ENCODE data around the gene NINL.
A peak's percentile ranks its signal among the peaks of the same experiment; 100 is the strongest.
"Not testable (repeated sequence)": the region's sequence is repeated elsewhere in the genome, so short reads cannot be mapped to it uniquely, and the experiment has no call there.

Gene NINL

DNA sequence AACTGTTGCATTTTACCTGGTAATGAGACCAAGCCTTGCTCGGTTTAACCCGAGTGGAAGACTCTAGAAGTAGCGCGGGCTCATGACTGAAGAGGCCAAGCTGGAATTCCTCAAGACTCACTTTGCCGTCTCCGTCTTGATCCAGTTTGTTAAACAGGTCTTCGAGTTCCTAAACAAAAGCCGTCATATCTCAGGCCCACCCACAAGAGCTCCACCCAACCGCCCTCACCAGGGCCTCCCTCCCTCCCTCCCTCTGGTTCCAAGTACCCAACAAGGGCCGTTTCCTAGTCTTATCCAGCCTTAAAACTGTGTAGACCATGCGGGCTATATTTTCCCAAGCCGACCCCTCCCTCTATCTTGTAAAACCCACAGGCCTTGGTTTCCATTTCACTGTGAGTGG is 81.4 kb downstream of the NINL start:
- Histone ChIP-seq H3K27me3 (ENCODE audit: control insufficient read depth in 3 of 3, insufficient read depth in 3 of 3, low read depth in 1 of 3, low read length in 3 of 3) (no peaks in the 10 kb centered on the region), H4K91ac (ENCODE audit: low read depth, low read length, poor library complexity) (no peak overlapping the region), H3K79me1 (ENCODE audit: low read depth, low read length) (no peaks in the 10 kb centered on the region), H2BK120ac (ENCODE audit: low read depth, low read length) (no peak overlapping the region), H3K14ac (ENCODE audit: low read length) (no peak overlapping the region), H2BK12ac (ENCODE audit: low read length) (no peak overlapping the region), H2BK5ac (ENCODE audit: low read length) (no peak overlapping the region), H4K8ac (ENCODE audit: low read depth, low read length) (no peak overlapping the region), H3K4me1 (ENCODE audit: control insufficient read depth in 2 of 2, insufficient read depth in 1 of 2, low read depth in 1 of 2, low read length in 2 of 2) (no peaks in the 10 kb centered on the region), H3K18ac (ENCODE audit: low read length) (no peak overlapping the region), H2AFZ (ENCODE audit: low read length) (no peak overlapping the region), H3K36me3 (replicated peaks in 1 of 2; ENCODE audit: control insufficient read depth in 2 of 2, insufficient read depth in 2 of 2, low read length in 2 of 2) (peaks cover 28 to 97% of the 10 kb centered on the region in 2 donors), H3K23ac (ENCODE audit: low read depth, low read length, poor library complexity) (peak overlapping the region; percentile 5), H3K27ac (replicated peaks; ENCODE audit: low read length) (no peak overlapping the region), H3K4me3 (ENCODE audit: low read length in 2 of 2) (no peak overlapping the region), H3K4me2 (ENCODE audit: insufficient read depth, low read length, poor library complexity, severe bottlenecking) (no peak overlapping the region), H2BK15ac (ENCODE audit: low read length) (no peak overlapping the region), H2AK5ac (ENCODE audit: low read depth, low read length) (no peak overlapping the region), H3K9ac (ENCODE audit: low read depth, low read length, poor library complexity) (no peak overlapping the region), H3K9me3 (replicated peaks in 1 of 2; ENCODE audit: control insufficient read depth in 2 of 2, insufficient read depth in 1 of 2, low read depth in 1 of 2, low read length in 2 of 2) (no peaks in the 10 kb centered on the region), H3K4ac (ENCODE audit: low read length) (no peak overlapping the region)
- no peak for DNase-seq (ENCODE audit: low spot score)
- no CpG with 5 or more reads among the region's 12 CpGs for WGBS, 2 donors (ENCODE audit: extremely low coverage in 2 of 2, insufficient read length in 2 of 2, insufficient replicate concordance in 1 of 2)

DNA sequence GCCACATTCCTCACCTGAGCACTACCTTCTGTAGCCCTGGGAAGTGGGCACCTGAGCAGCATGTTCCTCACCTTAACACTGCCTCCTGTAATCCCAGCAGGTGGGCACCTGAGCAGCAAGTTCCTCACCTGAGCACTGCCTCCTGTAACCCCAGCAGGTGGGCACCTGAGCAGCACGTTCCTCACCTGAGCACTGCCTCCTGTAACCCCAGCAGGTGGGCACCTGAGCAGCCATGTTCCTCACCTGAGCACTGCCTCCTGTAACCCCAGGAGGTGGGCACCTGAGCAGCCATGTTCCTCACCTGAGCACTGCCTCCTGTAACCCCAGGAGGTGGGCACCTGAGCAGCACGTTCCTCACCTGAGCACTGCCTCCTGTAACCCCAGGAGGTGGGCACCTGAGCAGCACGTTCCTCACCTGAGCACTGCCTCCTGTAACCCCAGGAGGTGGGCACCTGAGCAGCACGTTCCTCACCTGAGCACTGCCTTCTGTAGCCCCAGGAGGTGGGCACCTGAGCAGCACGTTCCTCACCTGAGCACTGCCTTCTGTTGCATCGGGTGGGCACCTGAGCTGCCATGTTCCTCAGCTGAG is 82.2 kb downstream of the NINL start:
- not testable (repeated sequence) for H3K9me3 ChIP-seq (replicated peaks in 1 of 2; ENCODE audit: control insufficient read depth in 2 of 2, insufficient read depth in 1 of 2, low read depth in 1 of 2, low read length in 2 of 2); H2BK5ac ChIP-seq (ENCODE audit: low read length); H4K91ac ChIP-seq (ENCODE audit: low read depth, low read length, poor library complexity); H3K18ac ChIP-seq (ENCODE audit: low read length); H2AFZ ChIP-seq (ENCODE audit: low read length); H2BK120ac ChIP-seq (ENCODE audit: low read depth, low read length); H2BK12ac ChIP-seq (ENCODE audit: low read length); H3K4ac ChIP-seq (ENCODE audit: low read length); H4K8ac ChIP-seq (ENCODE audit: low read depth, low read length); H3K9ac ChIP-seq (ENCODE audit: low read depth, low read length, poor library complexity); DNase-seq (ENCODE audit: low spot score); H3K4me2 ChIP-seq (ENCODE audit: insufficient read depth, low read length, poor library complexity, severe bottlenecking); H2AK5ac ChIP-seq (ENCODE audit: low read depth, low read length); H3K23ac ChIP-seq (ENCODE audit: low read depth, low read length, poor library complexity); H2BK15ac ChIP-seq (ENCODE audit: low read length); H3K14ac ChIP-seq (ENCODE audit: low read length); H3K4me1 ChIP-seq (ENCODE audit: control insufficient read depth in 2 of 2, insufficient read depth in 1 of 2, low read depth in 1 of 2, low read length in 2 of 2); H3K79me1 ChIP-seq (ENCODE audit: low read depth, low read length); H3K27ac ChIP-seq (replicated peaks; ENCODE audit: low read length); H3K27me3 ChIP-seq (ENCODE audit: control insufficient read depth in 3 of 3, insufficient read depth in 3 of 3, low read depth in 1 of 3, low read length in 3 of 3)
- no CpG with 5 or more reads among the region's 6 CpGs for WGBS, 2 donors (ENCODE audit: extremely low coverage in 2 of 2, insufficient read length in 2 of 2, insufficient replicate concordance in 1 of 2)
- peaks cover 23 to 97% of the 10 kb centered on the region in 2 donors for H3K36me3 ChIP-seq (replicated peaks in 1 of 2; ENCODE audit: control insufficient read depth in 2 of 2, insufficient read depth in 2 of 2, low read length in 2 of 2)
- H3K4me3 ChIP-seq (ENCODE audit: low read length in 2 of 2), result peak overlapping the region in 1 of 2 donors; percentile 1

DNA sequence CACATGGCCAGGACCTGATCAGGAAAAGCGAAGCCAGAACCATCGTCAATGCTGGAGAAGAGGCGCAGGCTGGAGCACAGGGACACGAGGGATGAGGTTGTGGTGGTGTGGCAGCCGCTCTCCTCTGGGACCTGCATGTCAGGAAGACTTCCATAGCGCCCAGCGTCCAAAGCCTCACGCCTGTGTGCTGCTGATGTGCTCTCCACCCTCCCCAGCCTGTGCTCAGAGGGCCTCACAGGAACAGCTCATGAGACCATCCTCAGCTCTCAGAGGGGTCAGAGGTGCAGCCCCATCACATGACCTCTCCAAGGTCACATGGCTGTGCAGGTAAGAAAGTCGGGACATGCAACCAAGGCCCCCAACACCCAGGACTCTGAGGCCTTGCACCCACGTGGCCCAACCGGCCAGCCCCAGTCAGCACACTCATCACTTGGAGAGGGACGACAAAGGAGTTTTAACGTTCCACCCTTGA is 84.4 kb downstream of the NINL start:
- H3K4me3 ChIP-seq (ENCODE audit: low read length in 2 of 2), result no peak overlapping the region

GRCh38 chr20:25499855-25500434 is 85.4 kb downstream of the NINL start:
- Histone ChIP-seq H3K27me3 (ENCODE audit: control insufficient read depth in 3 of 3, insufficient read depth in 3 of 3, low read depth in 1 of 3, low read length in 3 of 3) (no peaks in the 10 kb centered on the region), H3K9ac (ENCODE audit: low read depth, low read length, poor library complexity) (no peak overlapping the region), H3K4me3 (ENCODE audit: low read length in 2 of 2) (no peak overlapping the region), H3K27ac (replicated peaks; ENCODE audit: low read length) (no peak overlapping the region), H4K8ac (ENCODE audit: low read depth, low read length) (no peak overlapping the region), H3K4me2 (ENCODE audit: insufficient read depth, low read length, poor library complexity, severe bottlenecking) (no peak overlapping the region), H3K18ac (ENCODE audit: low read length) (no peak overlapping the region), H2BK15ac (ENCODE audit: low read length) (no peak overlapping the region), H3K9me3 (replicated peaks in 1 of 2; ENCODE audit: control insufficient read depth in 2 of 2, insufficient read depth in 1 of 2, low read depth in 1 of 2, low read length in 2 of 2) (peaks cover 0 to 2% of the 10 kb centered on the region in 2 donors), H2BK120ac (ENCODE audit: low read depth, low read length) (no peak overlapping the region), H3K4ac (ENCODE audit: low read length) (no peak overlapping the region), H2BK5ac (ENCODE audit: low read length) (no peak overlapping the region), H2BK12ac (ENCODE audit: low read length) (no peak overlapping the region), H3K14ac (ENCODE audit: low read length) (no peak overlapping the region), H3K79me1 (ENCODE audit: low read depth, low read length) (no peaks in the 10 kb centered on the region), H4K91ac (ENCODE audit: low read depth, low read length, poor library complexity) (no peak overlapping the region), H2AK5ac (ENCODE audit: low read depth, low read length) (no peak overlapping the region), H2AFZ (ENCODE audit: low read length) (no peak overlapping the region), H3K36me3 (replicated peaks in 1 of 2; ENCODE audit: control insufficient read depth in 2 of 2, insufficient read depth in 2 of 2, low read length in 2 of 2) (peaks cover 21 to 96% of the 10 kb centered on the region in 2 donors), H3K4me1 (ENCODE audit: control insufficient read depth in 2 of 2, insufficient read depth in 1 of 2, low read depth in 1 of 2, low read length in 2 of 2) (no peaks in the 10 kb centered on the region), H3K23ac (ENCODE audit: low read depth, low read length, poor library complexity) (no peak overlapping the region)
- no peak for DNase-seq (ENCODE audit: low spot score)
- WGBS, 2 donors (ENCODE audit: extremely low coverage in 2 of 2, insufficient read length in 2 of 2, insufficient replicate concordance in 1 of 2), result no CpG with 5 or more reads among the region's 8 CpGs

More for the DNA sequence above, 84.4 kb downstream of the NINL start:
- no peak overlapping the region for H2AFZ ChIP-seq (ENCODE audit: low read length)
- no peak overlapping the region for H2BK15ac ChIP-seq (ENCODE audit: low read length)
- no peak overlapping the region for H3K9ac ChIP-seq (ENCODE audit: low read depth, low read length, poor library complexity)
- H2AK5ac ChIP-seq (ENCODE audit: low read depth, low read length), result no peak overlapping the region
- no peak overlapping the region for H3K14ac ChIP-seq (ENCODE audit: low read length)
- no peak overlapping the region for H3K4ac ChIP-seq (ENCODE audit: low read length)
- H2BK12ac ChIP-seq (ENCODE audit: low read length), result peak overlapping the region; percentile 53
- no peak overlapping the region for H4K8ac ChIP-seq (ENCODE audit: low read depth, low read length)
- no peak overlapping the region for H2BK120ac ChIP-seq (ENCODE audit: low read depth, low read length)
- no peak overlapping the region for H3K27ac ChIP-seq (replicated peaks; ENCODE audit: low read length)
- H2BK5ac ChIP-seq (ENCODE audit: low read length), result no peak overlapping the region
- peaks cover 19 to 97% of the 10 kb centered on the region in 2 donors for H3K36me3 ChIP-seq (replicated peaks in 1 of 2; ENCODE audit: control insufficient read depth in 2 of 2, insufficient read depth in 2 of 2, low read length in 2 of 2)
- H3K4me1 ChIP-seq (ENCODE audit: control insufficient read depth in 2 of 2, insufficient read depth in 1 of 2, low read depth in 1 of 2, low read length in 2 of 2), result no peaks in the 10 kb centered on the region
- peaks cover 0 to 2% of the 10 kb centered on the region in 2 donors for H3K9me3 ChIP-seq (replicated peaks in 1 of 2; ENCODE audit: control insufficient read depth in 2 of 2, insufficient read depth in 1 of 2, low read depth in 1 of 2, low read length in 2 of 2)
- WGBS, 2 donors (ENCODE audit: extremely low coverage in 2 of 2, insufficient read length in 2 of 2, insufficient replicate concordance in 1 of 2), result no CpG with 5 or more reads among the region's 13 CpGs
- no peaks in the 10 kb centered on the region for H3K27me3 ChIP-seq (ENCODE audit: control insufficient read depth in 3 of 3, insufficient read depth in 3 of 3, low read depth in 1 of 3, low read length in 3 of 3)
- H3K79me1 ChIP-seq (ENCODE audit: low read depth, low read length), result no peaks in the 10 kb centered on the region
- H3K4me2 ChIP-seq (ENCODE audit: insufficient read depth, low read length, poor library complexity, severe bottlenecking), result no peak overlapping the region
- peak overlapping the region; percentile 54 for H3K18ac ChIP-seq (ENCODE audit: low read length)
- no peak overlapping the region for H4K91ac ChIP-seq (ENCODE audit: low read depth, low read length, poor library complexity)
- H3K23ac ChIP-seq (ENCODE audit: low read depth, low read length, poor library complexity), result peak overlapping the region; percentile 65
- no peak for DNase-seq (ENCODE audit: low spot score)

Measured in neuronal stem cell (in vitro differentiated cells).